Adrenal gland (tissue), 5 donors: ENCODE measurements around the gene CCNK.

Experiments
- POLR2A ChIP-seq, 2 donors: fragments of 450-650 bp; IDR thresholded peaks; one replicate each; pipeline ENCODE4 v1.6.1; 2017; ENCODE audit warnings: antibody characterized with exemption in 2 of 2, mild to moderate bottlenecking in 2 of 2, moderate library complexity in 1 of 2
- TF ChIP-seq, protein P1 (sequence below), 6 experiments: fragments of 450-650 bp in 4 of 6; fragments of 200-600 bp in 2 of 6; sonication (generic) in 1 of 6; IDR thresholded peaks; 1 replicate in 5 of 6; 2 replicates in 1 of 6; pipeline versions ENCODE4 v1.5.1 to v1.8.0; 2016 to 2021; ENCODE audit warnings: antibody characterized with exemption in 6 of 6, mild to moderate bottlenecking in 2 of 6, moderate library complexity in 1 of 6
- donor health status: DM: no; HTN: no; CAD: no.

DNA sequence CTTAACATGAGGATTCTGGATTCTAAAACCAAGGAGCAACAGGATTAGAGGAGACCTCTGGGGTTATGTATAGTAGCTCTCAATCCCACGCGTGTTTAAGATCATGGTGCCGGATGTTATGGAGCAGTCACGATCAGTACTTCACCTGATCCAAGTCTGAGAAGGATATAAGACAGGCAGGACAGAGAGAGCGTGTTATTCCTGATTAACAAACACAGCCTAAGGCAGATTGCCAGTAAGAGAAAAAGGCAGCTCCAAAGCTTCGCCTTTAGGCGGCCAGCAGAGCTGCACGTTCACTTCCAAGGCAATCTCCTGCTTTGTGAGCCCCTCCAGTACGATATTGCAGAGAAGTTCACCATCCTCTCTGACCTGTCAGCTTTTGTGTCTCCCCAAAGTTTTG lies 6.0 kb upstream of the CCNK start:
- TF ChIP-seq, protein P1, sequence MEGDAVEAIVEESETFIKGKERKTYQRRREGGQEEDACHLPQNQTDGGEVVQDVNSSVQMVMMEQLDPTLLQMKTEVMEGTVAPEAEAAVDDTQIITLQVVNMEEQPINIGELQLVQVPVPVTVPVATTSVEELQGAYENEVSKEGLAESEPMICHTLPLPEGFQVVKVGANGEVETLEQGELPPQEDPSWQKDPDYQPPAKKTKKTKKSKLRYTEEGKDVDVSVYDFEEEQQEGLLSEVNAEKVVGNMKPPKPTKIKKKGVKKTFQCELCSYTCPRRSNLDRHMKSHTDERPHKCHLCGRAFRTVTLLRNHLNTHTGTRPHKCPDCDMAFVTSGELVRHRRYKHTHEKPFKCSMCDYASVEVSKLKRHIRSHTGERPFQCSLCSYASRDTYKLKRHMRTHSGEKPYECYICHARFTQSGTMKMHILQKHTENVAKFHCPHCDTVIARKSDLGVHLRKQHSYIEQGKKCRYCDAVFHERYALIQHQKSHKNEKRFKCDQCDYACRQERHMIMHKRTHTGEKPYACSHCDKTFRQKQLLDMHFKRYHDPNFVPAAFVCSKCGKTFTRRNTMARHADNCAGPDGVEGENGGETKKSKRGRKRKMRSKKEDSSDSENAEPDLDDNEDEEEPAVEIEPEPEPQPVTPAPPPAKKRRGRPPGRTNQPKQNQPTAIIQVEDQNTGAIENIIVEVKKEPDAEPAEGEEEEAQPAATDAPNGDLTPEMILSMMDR (IDR thresholded peaks at IDR 0.05): no peak
- TF ChIP-seq POLR2A (IDR thresholded peaks at IDR 0.05): no peak
